Activated CD4-positive, alpha-beta memory T cell treated with anti-CD3 and anti-CD28 coated beads, Interleukin-2, amount 10 ng/mL, durations not matched to agents 7 days and 5 days (primary cell): ENCODE data around the gene TENM4. TPM values are rescaled to one million over a fixed set of nuclear protein-coding genes. Genes with fewer than 3 reads are reported as not detected.

ENCODE experiments used
- CTCF ChIA-PET: fragments of 350-600 bp; sonication (Branson Sonifier 250); formaldehyde crosslinking; loops from one replicate; lab custom pipeline; 2021; ENCODE audit warnings: antibody characterized with exemption, inconsistent platforms; lab: Charles Lee
- POLR2A ChIA-PET: fragments of 350-600 bp; sonication (Branson Sonifier 250); formaldehyde crosslinking; loops from one replicate; lab custom pipeline; 2021; ENCODE audit warnings: antibody characterized with exemption; lab: Charles Lee
- DNase-seq: peaks from one replicate; pipeline ENCODE4 v3.0.0-alpha.2; 2020
- H3K27ac Mint-ChIP-seq: one replicate; pipeline ENCODE4 v1.8.0; 2021; ENCODE audit warnings: mild to moderate bottlenecking, mixed read lengths
- H3K27me3 Mint-ChIP-seq: one replicate; pipeline ENCODE4 v1.8.0; 2021; ENCODE audit warnings: mixed read lengths
- H3K36me3 Mint-ChIP-seq: one replicate; pipeline ENCODE4 v1.8.0; 2021; ENCODE audit warnings: low read depth, mixed read lengths
- H3K4me1 Mint-ChIP-seq: one replicate; pipeline ENCODE4 v1.8.0; 2021; ENCODE audit warnings: mixed read lengths
- H3K4me3 Mint-ChIP-seq: one replicate; pipeline ENCODE4 v1.8.0; 2021; ENCODE audit warnings: mild to moderate bottlenecking, mixed read lengths
- H3K9me3 Mint-ChIP-seq: one replicate; pipeline ENCODE4 v1.8.0; 2021; ENCODE audit warnings: mixed read lengths
- total RNA-seq, 2 experiments: library from RNA; stranded (reverse); gene quantifications; one replicate each; pipeline ENCODE4 v1.2.3, GENCODE V29; 2021

Gene TENM4
- total RNA-seq, 2 experiments from 2014 or later = not detected

DNA sequence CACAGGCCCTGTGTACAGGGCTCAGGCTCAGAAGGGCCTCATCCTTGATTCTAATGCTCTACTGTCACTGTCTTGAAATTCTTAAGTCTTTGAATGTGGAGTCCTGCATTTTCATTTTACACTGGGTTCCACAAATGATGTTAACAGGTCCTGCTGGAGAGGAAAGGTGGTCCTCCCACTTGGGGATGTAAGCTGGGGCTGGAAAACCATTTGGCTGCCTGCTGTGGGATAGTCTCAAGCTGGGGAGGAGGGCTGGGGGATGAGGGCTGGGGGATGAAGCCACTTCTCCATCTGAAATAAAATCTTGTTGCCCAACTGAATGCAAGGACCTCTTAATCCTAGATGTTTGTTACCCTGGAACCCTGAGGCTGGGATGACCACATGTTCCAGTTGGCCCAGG is 423.0 kb downstream of the TENM4 start:
- no peaks in the 10 kb centered on the region for H3K9me3 Mint-ChIP-seq
- no peak overlapping the region for H3K4me3 Mint-ChIP-seq
- ChIA-PET POLR2A (no interaction called here), CTCF (no interaction called here)
- peaks cover 23% of the 10 kb centered on the region for H3K27me3 Mint-ChIP-seq
- no peak overlapping the region for H3K27ac Mint-ChIP-seq
- no peak for DNase-seq
- peaks cover 3% of the 10 kb centered on the region for H3K4me1 Mint-ChIP-seq
- no peaks in the 10 kb centered on the region for H3K36me3 Mint-ChIP-seq

DNA sequence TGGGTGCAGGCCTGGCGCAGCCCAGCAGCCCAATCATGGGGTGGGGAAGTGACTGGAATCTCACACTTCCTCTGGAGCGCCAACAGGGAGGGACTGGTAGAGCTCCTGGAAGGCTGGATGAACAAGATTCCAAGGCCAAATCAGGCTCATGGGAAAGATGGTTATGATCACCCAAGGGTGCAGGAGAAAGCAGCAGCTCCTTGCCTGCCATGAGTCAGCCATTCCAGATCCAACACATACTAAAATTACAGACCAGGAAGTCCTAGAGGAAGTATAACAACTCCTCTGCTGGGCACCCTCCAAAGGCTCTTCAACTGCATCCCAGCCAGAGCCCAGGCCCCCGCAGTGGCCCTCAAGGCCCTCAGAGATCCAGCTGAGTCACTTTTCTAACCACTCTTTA is 427.3 kb downstream of the TENM4 start:
- ChIA-PET CTCF (no interaction called here), POLR2A (no interaction called here)
- no peaks in the 10 kb centered on the region for H3K36me3 Mint-ChIP-seq
- H3K27me3 Mint-ChIP-seq = peaks cover 11% of the 10 kb centered on the region
- peaks cover 3% of the 10 kb centered on the region for H3K4me1 Mint-ChIP-seq
- no peak overlapping the region for H3K27ac Mint-ChIP-seq
- no peak for DNase-seq
- H3K4me3 Mint-ChIP-seq = no peak overlapping the region
- no peaks in the 10 kb centered on the region for H3K9me3 Mint-ChIP-seq

DNA sequence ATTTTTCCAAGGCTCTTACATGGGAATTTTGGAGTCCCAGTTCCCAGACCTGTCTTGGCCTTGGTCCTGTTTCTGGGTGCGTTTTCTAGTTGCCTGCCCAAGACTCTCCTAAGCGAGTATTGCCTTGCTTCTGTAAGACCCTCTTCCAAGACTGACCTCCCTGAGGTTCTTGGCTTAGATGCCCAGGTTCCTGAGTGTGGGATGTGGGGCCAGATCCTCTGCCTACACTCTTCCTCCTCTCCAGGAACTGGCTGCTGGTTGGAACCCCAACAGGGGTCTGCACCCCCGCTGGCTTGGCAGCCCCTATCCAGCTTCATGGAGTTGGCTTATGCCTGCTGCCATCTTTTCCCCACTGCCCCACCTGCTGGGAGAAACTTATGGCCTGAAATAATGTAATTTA is 429.5 kb downstream of the TENM4 start:
- Mint-ChIP-seq H3K4me3 (no peak overlapping the region), H3K9me3 (no peaks in the 10 kb centered on the region), H3K27me3 (peaks cover 9% of the 10 kb centered on the region), H3K4me1 (no peaks in the 10 kb centered on the region), H3K36me3 (no peaks in the 10 kb centered on the region), H3K27ac (no peak overlapping the region)
- CTCF ChIA-PET = no interaction called here
- POLR2A ChIA-PET = no interaction called here
- no peak for DNase-seq

DNA sequence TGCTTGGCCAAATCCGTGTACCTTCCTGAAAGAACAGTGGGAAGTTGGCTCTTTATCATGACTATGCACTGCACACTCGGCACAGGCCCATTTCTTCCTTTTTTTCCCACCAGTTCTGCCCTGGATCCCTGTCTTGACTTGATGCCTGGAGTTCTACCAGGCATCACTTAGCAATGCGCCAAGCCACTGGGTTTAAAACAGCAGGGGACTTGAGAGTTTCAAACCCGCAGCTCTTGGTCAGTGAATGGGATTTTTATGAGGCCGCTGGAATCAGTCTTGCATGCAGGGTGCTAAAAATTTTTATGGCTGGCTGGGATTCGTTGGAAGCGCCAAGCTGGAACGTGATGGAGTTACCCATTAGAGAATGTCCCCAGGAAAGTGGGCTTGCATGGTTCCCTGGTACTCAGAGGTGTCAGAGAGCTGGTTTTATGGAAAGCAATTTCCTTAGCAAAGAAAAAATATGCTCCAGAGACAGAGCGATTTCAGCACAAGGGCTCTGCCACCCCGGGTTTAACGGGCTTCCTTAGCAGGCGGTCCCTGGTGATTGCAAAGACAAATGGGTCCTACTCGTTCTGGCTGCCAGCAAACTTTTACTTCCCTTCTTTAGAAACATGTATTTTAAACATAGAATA is 432.9 kb downstream of the TENM4 start:
- POLR2A ChIA-PET = no interaction called here
- H3K27ac Mint-ChIP-seq = no peak overlapping the region
- CTCF ChIA-PET = no interaction called here
- H3K27me3 Mint-ChIP-seq = no peaks in the 10 kb centered on the region
- H3K36me3 Mint-ChIP-seq = no peaks in the 10 kb centered on the region
- no peaks in the 10 kb centered on the region for H3K9me3 Mint-ChIP-seq
- no peak overlapping the region for H3K4me3 Mint-ChIP-seq
- no peak for DNase-seq
- no peaks in the 10 kb centered on the region for H3K4me1 Mint-ChIP-seq

DNA sequence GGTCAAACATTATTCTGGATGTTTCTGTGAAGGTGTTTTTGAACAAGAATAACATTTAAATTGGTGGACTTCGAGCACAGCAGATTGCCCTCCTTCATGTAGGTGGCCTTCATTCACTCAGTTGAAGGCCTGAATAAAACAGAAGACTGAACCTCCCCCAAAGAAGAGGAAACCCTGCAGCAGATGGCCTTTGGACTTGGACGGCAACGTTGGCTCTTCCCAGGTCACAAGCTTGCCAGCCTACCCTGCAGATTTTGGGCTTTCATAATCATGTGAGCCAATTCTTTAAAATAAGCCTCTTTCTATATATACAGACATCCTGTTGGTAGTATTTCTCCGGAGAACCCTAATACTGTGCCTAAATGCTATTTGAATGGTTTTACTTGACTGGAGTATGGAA is 434.0 kb downstream of the TENM4 start:
- Mint-ChIP-seq H3K4me3 (no peak overlapping the region), H3K4me1 (no peaks in the 10 kb centered on the region), H3K36me3 (no peaks in the 10 kb centered on the region), H3K9me3 (peaks cover 2% of the 10 kb centered on the region), H3K27ac (no peak overlapping the region), H3K27me3 (no peaks in the 10 kb centered on the region)
- ChIA-PET CTCF (no interaction called here), POLR2A (no interaction called here)
- no peak for DNase-seq

DNA sequence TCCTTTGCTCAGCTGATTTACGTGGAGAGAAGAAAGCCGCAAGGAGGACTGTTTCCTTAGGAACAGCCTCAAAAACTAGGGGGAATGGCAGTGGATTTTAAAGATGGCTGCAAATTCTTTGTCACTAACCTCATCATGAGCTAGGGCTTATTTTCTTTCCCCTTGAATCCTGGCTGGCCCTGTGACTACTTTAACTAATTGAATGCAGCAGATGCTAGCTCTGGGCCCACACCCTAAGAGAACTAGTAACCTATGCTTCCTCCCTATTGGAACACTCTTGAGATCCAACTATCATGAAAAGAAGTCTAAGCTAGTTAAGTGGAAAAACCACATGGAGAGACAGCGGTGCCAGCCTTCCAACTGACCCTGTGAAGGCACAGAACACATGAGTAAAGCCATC is 444.8 kb downstream of the TENM4 start:
- DNase-seq = no peak
- ChIA-PET CTCF (no interaction called here), POLR2A (no interaction called here)
- Mint-ChIP-seq H3K36me3 (no peaks in the 10 kb centered on the region), H3K27ac (no peak overlapping the region), H3K4me1 (no peaks in the 10 kb centered on the region), H3K4me3 (no peak overlapping the region), H3K9me3 (peaks cover 13% of the 10 kb centered on the region), H3K27me3 (peaks cover 4% of the 10 kb centered on the region)

DNA sequence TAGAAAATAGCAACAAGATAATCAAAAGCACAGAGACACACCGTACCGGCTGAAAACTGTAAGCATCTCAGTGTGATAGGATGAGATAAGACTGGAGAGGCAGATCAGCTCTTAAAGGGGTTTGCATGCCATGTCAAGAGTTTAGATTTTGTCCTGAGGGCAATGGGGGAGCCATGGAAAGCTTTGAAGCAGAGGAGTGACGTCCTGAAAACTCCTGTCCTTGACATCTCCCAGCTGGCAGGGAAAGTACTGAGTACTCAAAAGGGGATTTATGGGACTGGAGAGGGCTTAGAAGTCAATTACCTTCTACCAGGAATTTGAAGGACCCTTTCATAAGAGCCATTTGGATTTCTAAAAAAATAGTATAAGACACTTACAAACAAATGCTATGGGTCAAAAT is 445.7 kb downstream of the TENM4 start:
- Mint-ChIP-seq H3K36me3 (no peaks in the 10 kb centered on the region), H3K4me3 (no peak overlapping the region), H3K27ac (no peak overlapping the region), H3K9me3 (peaks cover 13% of the 10 kb centered on the region), H3K4me1 (no peaks in the 10 kb centered on the region), H3K27me3 (peaks cover 4% of the 10 kb centered on the region)
- no peak for DNase-seq
- ChIA-PET CTCF (no interaction called here), POLR2A (no interaction called here)

DNA sequence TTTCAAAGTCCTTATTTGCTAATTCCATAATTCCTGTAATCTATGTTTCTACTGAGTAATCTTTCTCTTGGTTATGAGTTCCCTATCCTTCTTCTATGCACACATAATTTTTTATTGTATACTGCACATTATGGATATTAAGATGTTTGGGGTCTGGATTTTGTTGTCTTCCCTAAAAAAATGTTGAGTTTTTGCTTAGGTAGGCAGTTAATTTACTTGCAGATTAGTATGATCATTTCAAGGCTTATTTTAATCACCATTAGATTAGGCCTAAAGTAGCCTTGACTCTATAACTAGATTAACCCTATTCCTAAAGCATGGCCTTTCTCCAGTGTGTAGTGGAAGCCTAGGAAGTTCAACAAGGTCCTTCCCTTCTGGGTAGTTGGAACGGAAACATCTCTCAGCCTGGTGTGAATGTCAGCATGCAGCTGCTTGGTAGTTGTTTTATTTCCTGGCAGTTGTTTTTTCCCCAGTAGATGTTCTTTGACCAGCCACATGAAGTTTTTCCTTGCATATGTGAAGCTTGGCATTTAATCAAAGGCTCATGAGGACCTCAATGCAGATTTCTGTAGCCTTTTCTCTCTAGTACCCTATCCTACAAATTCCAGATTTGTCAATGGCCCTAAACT is 446.9 kb downstream of the TENM4 start:
- DNase-seq = no peak
- Mint-ChIP-seq H3K4me3 (no peak overlapping the region), H3K36me3 (no peaks in the 10 kb centered on the region), H3K9me3 (peaks cover 4% of the 10 kb centered on the region), H3K4me1 (no peaks in the 10 kb centered on the region), H3K27ac (no peak overlapping the region), H3K27me3 (peaks cover 4% of the 10 kb centered on the region)
- ChIA-PET POLR2A (no interaction called here), CTCF (no interaction called here)

DNA sequence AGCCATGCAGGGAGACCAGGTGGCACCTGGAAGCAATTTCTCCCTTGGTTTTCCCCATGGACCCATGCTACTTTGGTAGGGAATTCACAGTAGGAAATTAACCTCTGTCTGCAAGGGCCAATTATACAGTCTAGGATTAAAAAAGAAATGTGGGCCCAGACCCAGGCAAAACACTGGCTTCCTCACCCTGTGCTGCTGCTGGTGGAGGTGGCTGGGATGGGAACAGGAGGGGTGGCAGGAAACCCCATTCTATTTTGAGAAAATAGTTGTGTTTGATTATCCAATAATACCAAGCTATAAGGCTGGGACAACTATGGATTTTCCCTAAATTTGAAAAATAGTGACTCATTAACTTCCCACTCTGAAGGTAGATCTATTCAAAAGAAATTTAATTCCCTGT is 449.1 kb downstream of the TENM4 start:
- peaks cover 4% of the 10 kb centered on the region for H3K27me3 Mint-ChIP-seq
- ChIA-PET CTCF (no interaction called here), POLR2A (no interaction called here)
- H3K4me3 Mint-ChIP-seq = no peak overlapping the region
- DNase-seq = no peak
- H3K27ac Mint-ChIP-seq = no peak overlapping the region
- H3K9me3 Mint-ChIP-seq = no peaks in the 10 kb centered on the region
- H3K36me3 Mint-ChIP-seq = no peaks in the 10 kb centered on the region
- no peaks in the 10 kb centered on the region for H3K4me1 Mint-ChIP-seq

DNA sequence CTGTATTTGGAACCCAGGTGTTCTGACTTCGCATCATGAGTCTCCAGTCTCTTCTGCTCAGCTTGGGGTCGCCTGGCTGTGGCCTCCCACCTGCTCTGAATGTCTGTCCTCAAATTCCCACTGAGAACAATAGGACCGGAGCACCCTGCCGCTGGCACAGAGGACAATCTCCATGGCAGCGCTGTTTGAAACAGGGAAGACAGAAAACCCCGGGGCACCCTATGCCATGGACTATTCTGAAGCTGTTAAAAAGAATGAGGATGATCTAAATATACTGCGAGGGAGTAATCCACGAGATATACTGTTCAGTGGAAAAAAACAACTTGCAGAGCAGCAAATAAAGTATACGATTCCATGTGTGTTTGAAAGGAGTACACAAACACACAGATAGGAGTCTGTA is 450.6 kb downstream of the TENM4 start:
- Mint-ChIP-seq H3K36me3 (no peaks in the 10 kb centered on the region), H3K9me3 (no peaks in the 10 kb centered on the region), H3K27me3 (peaks cover 4% of the 10 kb centered on the region), H3K4me3 (no peak overlapping the region), H3K4me1 (no peaks in the 10 kb centered on the region), H3K27ac (no peak overlapping the region)
- no peak for DNase-seq
- POLR2A ChIA-PET = no interaction called here
- CTCF ChIA-PET = no interaction called here

DNA sequence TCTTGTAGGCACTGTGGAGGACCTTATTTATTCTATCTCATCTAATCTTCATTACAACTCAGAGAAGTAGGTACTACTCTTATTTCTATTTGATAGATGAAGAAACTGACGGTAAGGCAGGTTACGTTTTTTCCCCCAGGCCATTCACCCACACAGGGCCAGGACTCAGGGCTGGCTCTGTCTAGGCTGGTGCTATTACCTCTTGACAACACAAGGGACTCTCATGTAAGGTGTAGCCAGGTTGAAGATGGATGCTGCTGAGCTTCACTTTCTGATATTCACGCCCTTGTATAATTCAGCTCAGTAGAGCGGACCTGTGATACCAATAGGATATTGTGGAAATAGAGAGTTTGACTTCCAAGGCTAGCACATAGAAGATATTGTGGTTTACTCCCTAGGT is 453.1 kb downstream of the TENM4 start:
- no peaks in the 10 kb centered on the region for H3K4me1 Mint-ChIP-seq
- CTCF ChIA-PET = interaction anchor here (0.8 kb wide), 1 partner anchor 99 kb away, joined by 3 read pairs; no protein-coding TSS in a partner anchor
- POLR2A ChIA-PET = no interaction called here
- H3K27ac Mint-ChIP-seq = no peak overlapping the region
- no peaks in the 10 kb centered on the region for H3K36me3 Mint-ChIP-seq
- no peaks in the 10 kb centered on the region for H3K9me3 Mint-ChIP-seq
- no peak overlapping the region for H3K4me3 Mint-ChIP-seq
- no peak for DNase-seq
- H3K27me3 Mint-ChIP-seq = no peaks in the 10 kb centered on the region

DNA sequence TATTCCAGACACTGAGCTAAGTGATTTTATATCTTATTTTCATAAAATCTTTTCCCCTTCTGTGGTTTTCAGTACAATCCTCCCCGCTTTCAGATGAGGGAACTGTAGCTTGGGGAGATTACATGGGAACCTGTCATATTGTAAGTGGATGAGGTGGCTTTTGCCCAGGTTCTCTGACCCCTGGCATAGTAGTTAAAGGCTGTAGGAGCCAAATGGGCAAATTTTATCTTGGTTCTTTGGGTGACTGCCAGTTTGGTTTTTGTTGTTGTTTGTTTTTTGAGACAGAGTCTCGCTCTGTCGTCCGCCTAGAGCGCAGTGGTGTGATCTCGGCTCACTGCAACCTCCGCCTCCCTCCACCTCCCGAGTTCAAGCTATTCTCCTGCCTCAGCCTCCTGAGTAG is 454.5 kb downstream of the TENM4 start:
- ChIA-PET POLR2A (no interaction called here), CTCF (no interaction called here)
- Mint-ChIP-seq H3K4me3 (no peak overlapping the region), H3K27ac (no peak overlapping the region), H3K27me3 (no peaks in the 10 kb centered on the region), H3K36me3 (no peaks in the 10 kb centered on the region), H3K9me3 (no peaks in the 10 kb centered on the region), H3K4me1 (no peaks in the 10 kb centered on the region)
- DNase-seq = no peak

DNA sequence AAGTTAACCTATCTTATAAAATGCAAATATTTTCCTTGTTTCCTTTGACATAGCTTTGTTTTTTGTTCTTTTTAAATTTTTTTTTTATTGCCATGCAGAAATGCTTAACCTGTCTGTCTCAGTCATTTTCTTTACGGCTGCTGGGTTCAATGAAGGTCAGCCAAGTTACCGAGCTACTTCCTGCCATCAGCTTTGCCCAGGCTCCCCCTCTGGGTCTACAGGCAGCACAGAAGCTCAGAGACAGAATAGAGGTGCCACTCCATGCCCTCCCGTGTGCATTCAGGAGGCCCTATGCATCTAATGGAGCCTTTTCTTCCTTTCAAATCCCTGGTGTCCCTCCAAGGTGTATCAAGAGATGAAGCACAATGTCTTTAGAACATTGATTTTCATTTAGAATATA is 455.2 kb downstream of the TENM4 start:
- no peaks in the 10 kb centered on the region for H3K4me1 Mint-ChIP-seq
- no peak overlapping the region for H3K4me3 Mint-ChIP-seq
- H3K27ac Mint-ChIP-seq = no peak overlapping the region
- no peaks in the 10 kb centered on the region for H3K27me3 Mint-ChIP-seq
- no peak for DNase-seq
- ChIA-PET POLR2A (no interaction called here), CTCF (no interaction called here)
- H3K36me3 Mint-ChIP-seq = no peaks in the 10 kb centered on the region
- no peaks in the 10 kb centered on the region for H3K9me3 Mint-ChIP-seq

DNA sequence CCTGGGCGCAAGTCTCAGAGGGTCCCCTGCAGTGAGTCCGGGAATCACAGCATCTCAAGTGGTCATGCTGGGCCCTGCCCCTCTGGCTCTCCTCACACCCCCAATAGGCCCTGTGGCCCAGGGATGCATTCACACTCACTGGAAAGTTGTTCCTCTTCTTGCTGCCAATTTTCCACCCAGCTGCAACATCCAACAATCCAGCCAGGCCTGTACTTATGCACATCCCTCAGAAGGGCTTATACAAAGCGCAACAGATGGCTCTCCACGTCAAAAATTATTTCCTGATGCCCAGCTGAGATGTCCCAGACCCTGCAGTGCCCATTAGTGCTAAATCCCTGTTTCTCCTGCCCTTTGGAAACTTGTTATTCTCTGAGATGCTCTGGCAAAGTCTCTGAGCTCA is 458.4 kb downstream of the TENM4 start:
- no peak overlapping the region for H3K4me3 Mint-ChIP-seq
- H3K27me3 Mint-ChIP-seq = no peaks in the 10 kb centered on the region
- POLR2A ChIA-PET = no interaction called here
- CTCF ChIA-PET = no interaction called here
- no peaks in the 10 kb centered on the region for H3K9me3 Mint-ChIP-seq
- no peak for DNase-seq
- H3K36me3 Mint-ChIP-seq = no peaks in the 10 kb centered on the region
- H3K27ac Mint-ChIP-seq = no peak overlapping the region
- no peaks in the 10 kb centered on the region for H3K4me1 Mint-ChIP-seq
